ENCODE measurements around the gene SF3B1. TPM values are rescaled to one million over a fixed set of nuclear protein-coding genes. Genes with fewer than 3 reads are reported as not detected.

Gene SF3B1
- total and polyA plus RNA-seq, 2 experiments from 2014 or later, result 196 to 216 TPM

- Histone ChIP-seq H3K9ac (no peak overlapping the region), H3F3A (ENCODE audit: insufficient read depth) (peaks cover 25% of the 10 kb centered on the region), H2AFZ (no peak overlapping the region), H3K4me1 (ENCODE audit: insufficient read depth) (peaks cover 28% of the 10 kb centered on the region), H3K36me3 (ENCODE audit: low read depth) (peaks cover 6% of the 10 kb centered on the region; the same call in 1 of the 2 replicates), H3K79me2 (ENCODE audit: insufficient read depth) (peaks cover 66% of the 10 kb centered on the region), H3K9me2 (ENCODE audit: insufficient read depth) (no peaks in the 10 kb centered on the region), H3K4me3 (peak overlapping the region; percentile 90; the same call in 1 of the 2 replicates), H4K20me1 (ENCODE audit: insufficient read depth) (peaks cover 17% of the 10 kb centered on the region; the same call in 1 of the 2 replicates), H3K27ac (no peak overlapping the region), H3K27me3 (replicated peaks; ENCODE audit: insufficient read depth) (no peaks in the 10 kb centered on the region), H3K4me2 (ENCODE audit: unreplicated experiment) (peak overlapping the region; percentile 97), H3K9me3 (ENCODE audit: low read depth) (no peaks in the 10 kb centered on the region)
- 90 to 100% methylated on average over 1 of the region's 1 CpG for WGBS, 2 experiments (ENCODE audit: low coverage in 1 of 2, low lambda C conversion rate in 2 of 2, missing lambda C conversion rate in 2 of 2)
- TF ChIP-seq EZH2 (IDR thresholded peaks at IDR 0.05; ENCODE audit: insufficient read depth, poor library complexity, severe bottlenecking) (no peak), EZH2phosphoT487 (IDR thresholded peaks at IDR 0.05; ENCODE audit: insufficient read depth, low read depth) (no peak)
- no peak for DNase-seq
- in situ Hi-C loops (cut with MboI), result no loop called here
Measured at GRCh38 chr2:197455428-197455827, 20.6 kb upstream of the SF3B1 start.

DNA sequence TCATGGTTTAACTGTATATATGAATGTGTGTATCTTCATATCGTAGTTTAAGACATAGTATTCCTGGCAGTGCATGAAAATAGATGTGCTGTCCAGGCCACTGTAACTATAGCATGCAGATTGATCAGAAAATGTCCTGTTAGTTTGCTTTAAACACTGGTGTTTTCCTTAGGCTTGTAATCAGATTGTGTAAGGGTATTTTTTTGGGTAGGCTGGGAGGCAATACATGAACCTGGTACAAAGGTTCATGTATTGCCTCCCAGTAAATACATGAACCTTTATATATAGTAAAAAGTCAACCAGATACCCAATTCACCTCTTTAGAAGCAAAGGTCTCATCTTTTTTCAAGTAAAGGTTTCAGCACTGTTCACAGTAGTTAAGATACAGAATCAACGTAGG is 20.1 kb upstream of the SF3B1 start:
- no peak overlapping the region for H2AFZ ChIP-seq
- peaks cover 27% of the 10 kb centered on the region for H3K4me1 ChIP-seq (ENCODE audit: insufficient read depth)
- peak overlapping the region; percentile 99 for H3K9ac ChIP-seq
- DNase-seq, result no peak
- in situ Hi-C loops (cut with MboI), result no loop called here
- no peaks in the 10 kb centered on the region for H3K27me3 ChIP-seq (replicated peaks; ENCODE audit: insufficient read depth)
- H3K9me3 ChIP-seq (ENCODE audit: low read depth), result no peaks in the 10 kb centered on the region
- 97 to 99% methylated on average over 2 of the region's 2 CpGs for WGBS, 2 experiments (ENCODE audit: low coverage in 1 of 2, low lambda C conversion rate in 2 of 2, missing lambda C conversion rate in 2 of 2)
- no peaks in the 10 kb centered on the region for H3K9me2 ChIP-seq (ENCODE audit: insufficient read depth)
- peak overlapping the region; percentile 100 for H3K27ac ChIP-seq
- H3K36me3 ChIP-seq (ENCODE audit: low read depth), result peaks cover 2% of the 10 kb centered on the region; the same call in 1 of the 2 replicates
- TF ChIP-seq EZH2 (IDR thresholded peaks at IDR 0.05; ENCODE audit: insufficient read depth, poor library complexity, severe bottlenecking) (no peak), EZH2phosphoT487 (IDR thresholded peaks at IDR 0.05; ENCODE audit: insufficient read depth, low read depth) (no peak)
- peaks cover 61% of the 10 kb centered on the region for H3K79me2 ChIP-seq (ENCODE audit: insufficient read depth)
- H4K20me1 ChIP-seq (ENCODE audit: insufficient read depth), result peaks cover 17% of the 10 kb centered on the region; the same call in 1 of the 2 replicates
- H3K4me3 ChIP-seq, result peak overlapping the region; percentile 90
- peak overlapping the region; percentile 97 for H3K4me2 ChIP-seq (ENCODE audit: unreplicated experiment)
- H3F3A ChIP-seq (ENCODE audit: insufficient read depth), result peaks cover 25% of the 10 kb centered on the region

DNA sequence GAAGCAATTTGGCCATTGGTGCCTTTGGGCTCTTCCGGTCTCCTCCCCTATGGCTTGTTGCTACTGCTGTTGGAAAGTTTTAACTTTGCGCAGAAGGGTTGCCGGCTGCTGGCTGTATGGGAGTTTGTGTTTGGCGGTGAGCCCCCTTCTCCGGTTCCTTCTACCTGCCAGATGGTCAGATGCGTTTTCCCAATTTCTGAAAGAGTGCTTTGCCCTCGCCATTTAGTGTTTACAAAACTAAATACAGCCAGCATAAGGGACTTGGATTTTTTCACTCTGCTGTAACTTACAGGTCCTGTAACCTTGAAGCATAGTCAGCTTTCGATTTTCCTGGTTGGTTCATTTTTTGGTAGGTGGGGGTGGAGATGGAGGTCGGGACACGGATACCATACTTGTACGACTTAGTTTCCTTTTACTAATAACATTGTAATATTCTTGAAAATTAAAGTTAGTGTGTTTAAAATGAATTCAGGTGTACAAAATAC is 19.1 kb upstream of the SF3B1 start:
- in situ Hi-C loops (cut with MboI), result no loop called here
- Histone ChIP-seq H3K9me2 (ENCODE audit: insufficient read depth) (no peaks in the 10 kb centered on the region), H3K9me3 (ENCODE audit: low read depth) (no peaks in the 10 kb centered on the region), H3K36me3 (ENCODE audit: low read depth) (no peaks in the 10 kb centered on the region), H3K4me3 (peak overlapping the region; percentile 90), H3K4me1 (ENCODE audit: insufficient read depth) (peaks cover 24% of the 10 kb centered on the region), H3K27ac (peak overlapping the region; percentile 100), H3K79me2 (ENCODE audit: insufficient read depth) (peaks cover 51% of the 10 kb centered on the region), H4K20me1 (ENCODE audit: insufficient read depth) (peaks cover 15% of the 10 kb centered on the region; the same call in 1 of the 2 replicates), H3K27me3 (replicated peaks; ENCODE audit: insufficient read depth) (no peaks in the 10 kb centered on the region), H2AFZ (no peak overlapping the region), H3K4me2 (ENCODE audit: unreplicated experiment) (peak overlapping the region; percentile 97), H3K9ac (peak overlapping the region; percentile 99), H3F3A (ENCODE audit: insufficient read depth) (peaks cover 21% of the 10 kb centered on the region)
- whole genome bisulfite sequencing, 2 experiments (ENCODE audit: low coverage in 1 of 2, low lambda C conversion rate in 2 of 2, missing lambda C conversion rate in 2 of 2), result 0 to 2% methylated on average over 11 of the region's 11 CpGs
- TF ChIP-seq EZH2phosphoT487 (IDR thresholded peaks at IDR 0.05; ENCODE audit: insufficient read depth, low read depth) (no peak), EZH2 (IDR thresholded peaks at IDR 0.05; ENCODE audit: insufficient read depth, poor library complexity, severe bottlenecking) (no peak)
- no peak for DNase-seq

GRCh38 chr2:197453123-197453913 is 18.5 kb upstream of the SF3B1 start, which contains the start of gene COQ10B:
Gene COQ10B (plus strand): TSS chr2:197453552. CDS start chr2:197453561, 9 bp downstream.
- peak; percentile 100 for DNase-seq
- Histone ChIP-seq H3K79me2 (ENCODE audit: insufficient read depth) (peaks cover 45% of the 10 kb centered on the region), H2AFZ (peak within 1 kb of the TSS; percentile 85), H3K27me3 (replicated peaks; ENCODE audit: insufficient read depth) (no peaks in the 10 kb centered on the region), H3K4me1 (ENCODE audit: insufficient read depth) (peaks cover 19% of the 10 kb centered on the region), H3K9me3 (ENCODE audit: low read depth) (no peaks in the 10 kb centered on the region), H3F3A (ENCODE audit: insufficient read depth) (peaks cover 16% of the 10 kb centered on the region), H3K36me3 (ENCODE audit: low read depth) (no peaks in the 10 kb centered on the region), H3K4me2 (ENCODE audit: unreplicated experiment) (peak within 1 kb of the TSS; percentile 97), H4K20me1 (ENCODE audit: insufficient read depth) (peaks cover 13% of the 10 kb centered on the region; the same call in 1 of the 2 replicates), H3K9ac (peak within 1 kb of the TSS; percentile 99), H3K9me2 (ENCODE audit: insufficient read depth) (no peaks in the 10 kb centered on the region), H3K27ac (peak within 1 kb of the TSS; percentile 100), H3K4me3 (peak within 1 kb of the TSS; percentile 90)
- in situ Hi-C loops (cut with MboI), result no loop called here
- TF ChIP-seq EZH2phosphoT487 (IDR thresholded peaks at IDR 0.05; ENCODE audit: insufficient read depth, low read depth) (no peak), EZH2 (IDR thresholded peaks at IDR 0.05; ENCODE audit: insufficient read depth, poor library complexity, severe bottlenecking) (no peak)
- 1% methylated on average over 64 to 70 of the region's 70 CpGs for WGBS, 2 experiments (ENCODE audit: low coverage in 1 of 2, low lambda C conversion rate in 2 of 2, missing lambda C conversion rate in 2 of 2)
